Pancreas (tissue), 10 donors: ENCODE data around the gene MRPS2. TPM values are rescaled to one million over a fixed set of nuclear protein-coding genes. Genes with fewer than 3 reads are reported as not detected.

Source experiments
- ATAC-seq, 4 donors: fragments of 200-7000 bp; cut with Tn5 transposase; one replicate each; pipeline versions ENCODE4 v1.8.0 to v1.9.1; 2020; ENCODE audit warnings: mild to moderate bottlenecking in 4 of 4, moderate library complexity in 4 of 4
- DNase-seq, 6 donors: peaks; one replicate each; pipeline ENCODE4 v3.0.0-alpha.2; 2020
- FAIRE-seq: peaks from 2 replicates; lab custom pipeline; 2012; peaks lifted over from hg19 to GRCh38; lab: Jason Lieb, UNC
- H3K27ac ChIP-seq, 4 donors: fragments of 200-600 bp; sonication (generic); 1 replicate in 3 of 4; 2 replicates in 1 of 4; pipeline versions ENCODE4 v1.5.0 to v1.8.0; 2020
- H3K27me3 ChIP-seq, 4 donors: fragments of 200-600 bp; one replicate each; pipeline ENCODE4 v1.8.0; 2021
- H3K36me3 ChIP-seq, 3 donors: fragments of 200-600 bp; sonication (generic) in 1 of 3; one replicate each; pipeline versions ENCODE4 v1.5.0 to v1.8.0; 2020 to 2021
- H3K4me1 ChIP-seq, 3 donors: fragments of 200-600 bp; one replicate each; pipeline ENCODE4 v1.8.0; 2021
- H3K4me3 ChIP-seq, 4 donors: fragments of 200-600 bp; sonication (generic) in 2 of 4; one replicate each; pipeline versions ENCODE4 v1.5.0 to v1.8.0; 2020 to 2021
- H3K9me3 ChIP-seq, 4 donors: fragments of 200-600 bp; one replicate each; pipeline ENCODE4 v1.8.0; 2021
- WGBS, 2 donors: extraction: QIAGEN DNeasy Blood & Tissue Kit; methylation state at CpG; one replicate each; pipeline ENCODE4 v1.1.7; 2013; 5-methylcytosine and 5-hydroxymethylcytosine counted together
- intact Hi-C, 3 donors: fragments of 100-400 bp; cut with DNase I; formaldehyde crosslinking; loops; one replicate each; pipeline versions ENCODE4 v1.11.1 to v1.14.2; 2022
- polyA plus RNA-seq, 2 donors: library from polyadenylated mRNA; stranded (reverse); fragments of 200-250 nt; gene quantifications; one replicate each; pipeline ENCODE4 v1.2.3, GENCODE V29; 2013
- total RNA-seq, 6 donors: library from RNA; stranded (reverse); fragmentation: NEBNext Ultra II Directional in 4 of 6; extraction: Animal tissue kit (Norgen Biotek cat#: 25700) in 4 of 6; gene quantifications; one replicate each; pipeline versions ENCODE4 v1.2.1 to v1.2.4, GENCODE V29; 2021 to 2023
- TF ChIP-seq, protein P1 (sequence below), 4 donors: fragments of 200-600 bp; sonication (generic) in 3 of 4; IDR thresholded peaks; one replicate each; pipeline versions ENCODE4 v1.5.0 to v1.8.0; 2021; ENCODE audit warnings: antibody characterized with exemption in 4 of 4
- donor health status: healthy with polysubstance abuse.
- donor health status: DM: no; HTN: no; CAD: no; lungs with moderate emphysema.
- donor health status: DM: no; HTN: no; CAD: no.
- donor health status: control.
- donor health status: control.
- donor health status: Bipolar disorder and iron deficiency.
- donor health status: DM: yes; HTN: yes; CAD: no.
- donor health status: DM: no; HTN: no; CAD: no.
- donor health status: DM: no; HTN: no; CAD: no.
- donor health status: DM: yes; HTN: yes; CAD: no.

The MRPS2 gene
- total and polyA plus RNA-seq, 8 donors: 16.0 to 34.9 (median 19.1) TPM

GRCh38 chr9:135514342-135515082 is 14.0 kb downstream of the MRPS2 start:
- Histone ChIP-seq H3K4me1 (no peaks in the 10 kb centered on the region), H3K27me3 (no peaks in the 10 kb centered on the region), H3K9me3 (no peaks in the 10 kb centered on the region), H3K36me3 (no peaks in the 10 kb centered on the region), H3K4me3 (no peak overlapping the region), H3K27ac (no peak overlapping the region)
- TF ChIP-seq, protein P1, sequence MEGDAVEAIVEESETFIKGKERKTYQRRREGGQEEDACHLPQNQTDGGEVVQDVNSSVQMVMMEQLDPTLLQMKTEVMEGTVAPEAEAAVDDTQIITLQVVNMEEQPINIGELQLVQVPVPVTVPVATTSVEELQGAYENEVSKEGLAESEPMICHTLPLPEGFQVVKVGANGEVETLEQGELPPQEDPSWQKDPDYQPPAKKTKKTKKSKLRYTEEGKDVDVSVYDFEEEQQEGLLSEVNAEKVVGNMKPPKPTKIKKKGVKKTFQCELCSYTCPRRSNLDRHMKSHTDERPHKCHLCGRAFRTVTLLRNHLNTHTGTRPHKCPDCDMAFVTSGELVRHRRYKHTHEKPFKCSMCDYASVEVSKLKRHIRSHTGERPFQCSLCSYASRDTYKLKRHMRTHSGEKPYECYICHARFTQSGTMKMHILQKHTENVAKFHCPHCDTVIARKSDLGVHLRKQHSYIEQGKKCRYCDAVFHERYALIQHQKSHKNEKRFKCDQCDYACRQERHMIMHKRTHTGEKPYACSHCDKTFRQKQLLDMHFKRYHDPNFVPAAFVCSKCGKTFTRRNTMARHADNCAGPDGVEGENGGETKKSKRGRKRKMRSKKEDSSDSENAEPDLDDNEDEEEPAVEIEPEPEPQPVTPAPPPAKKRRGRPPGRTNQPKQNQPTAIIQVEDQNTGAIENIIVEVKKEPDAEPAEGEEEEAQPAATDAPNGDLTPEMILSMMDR (IDR thresholded peaks at IDR 0.05): no peak
- intact Hi-C loops: no loop called here
- DNase-seq (peak in 1 of 6 donors; percentile 7), FAIRE-seq (no peak), ATAC-seq (no peak)
- WGBS, 2 donors: 52 to 64% methylated on average over 15 to 16 of the region's 17 CpGs

GRCh38 chr9:135515083-135515951 is 14.8 kb downstream of the MRPS2 start:
- Histone ChIP-seq H3K9me3 (no peaks in the 10 kb centered on the region), H3K36me3 (no peaks in the 10 kb centered on the region), H3K4me1 (no peaks in the 10 kb centered on the region), H3K27ac (no peak overlapping the region), H3K27me3 (no peaks in the 10 kb centered on the region), H3K4me3 (no peak overlapping the region)
- intact Hi-C loops: no loop called here
- WGBS, 2 donors: 55 to 68% methylated on average over 31 of the region's 31 CpGs
- ATAC-seq (no peak), DNase-seq (peak in 1 of 6 donors; percentile 10), FAIRE-seq (no peak)
- TF ChIP-seq, protein P1 (IDR thresholded peaks at IDR 0.05): no peak

GRCh38 chr9:135516132-135516860 is 15.8 kb downstream of the MRPS2 start:
- intact Hi-C loops: no loop called here
- no peak for FAIRE-seq
- H3K4me1 ChIP-seq: no peaks in the 10 kb centered on the region
- no peak overlapping the region for H3K4me3 ChIP-seq
- H3K27me3 ChIP-seq: no peaks in the 10 kb centered on the region
- TF ChIP-seq, protein P1 (IDR thresholded peaks at IDR 0.05): no peak
- no peaks in the 10 kb centered on the region for H3K36me3 ChIP-seq
- ATAC-seq: no peak
- WGBS, 2 donors: 53 to 63% methylated on average over 23 to 25 of the region's 25 CpGs
- DNase-seq: peak in 1 of 6 donors; percentile 5
- H3K9me3 ChIP-seq: no peaks in the 10 kb centered on the region
- H3K27ac ChIP-seq: no peak overlapping the region

DNA sequence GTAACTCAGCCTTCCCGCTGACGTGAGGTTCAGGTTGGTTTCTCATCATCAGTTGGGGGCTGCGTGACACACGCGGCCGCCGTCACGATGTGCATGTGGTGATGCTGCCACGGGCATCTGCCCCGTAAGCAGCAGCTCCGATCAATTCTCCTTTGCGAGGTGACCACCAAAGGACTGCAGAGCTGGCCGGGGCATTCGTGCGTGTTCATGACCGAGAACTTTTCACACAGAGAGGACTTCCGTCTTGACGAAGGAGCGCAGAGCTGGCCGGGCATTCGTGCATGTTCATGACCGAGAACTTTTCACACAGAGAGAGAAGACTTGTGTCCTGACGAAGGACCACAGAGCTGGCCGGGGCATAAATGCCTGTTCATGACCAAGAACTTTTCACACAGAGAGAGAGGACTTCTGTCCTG is 16.9 kb downstream of the MRPS2 start:
- H3K4me1 ChIP-seq: no peaks in the 10 kb centered on the region
- H3K27me3 ChIP-seq: no peaks in the 10 kb centered on the region
- FAIRE-seq: no peak
- intact Hi-C loops: no loop called here
- no peak overlapping the region for H3K27ac ChIP-seq
- no peaks in the 10 kb centered on the region for H3K36me3 ChIP-seq
- no peaks in the 10 kb centered on the region for H3K9me3 ChIP-seq
- 70 to 84% methylated on average over 24 of the region's 24 CpGs for WGBS, 2 donors
- no peak overlapping the region for H3K4me3 ChIP-seq
- ATAC-seq: no peak
- DNase-seq: no peak
- TF ChIP-seq, protein P1 (IDR thresholded peaks at IDR 0.05): no peak
